ENCODE data around the gene CFAP99. TPM values are rescaled to one million over a fixed set of nuclear protein-coding genes. Genes with fewer than 3 reads are reported as not detected.

The CFAP99 gene
- total and polyA plus RNA-seq, 4 donors = 0.20 to 6.4 (median 5.9) TPM

- Histone ChIP-seq H3K27me3 (ENCODE audit: control insufficient read depth, insufficient read depth, low read length) (peaks cover 72% of the 10 kb centered on the region), H3K27ac (ENCODE audit: low read depth, low read length) (no peak overlapping the region), H3K36me3 (ENCODE audit: control insufficient read depth, insufficient read depth, low read length) (no peaks in the 10 kb centered on the region), H3K4me1 (ENCODE audit: control insufficient read depth, insufficient read depth, low read length) (peaks cover 53% of the 10 kb centered on the region), H3K4me3 (ENCODE audit: low read depth, low read length) (peak overlapping the region; percentile 10), H3K9me3 (ENCODE audit: control insufficient read depth, insufficient read depth, low read length) (no peaks in the 10 kb centered on the region)
- DNase-seq (ENCODE audit: low read depth in 4 of 6, low spot score in 6 of 6) = peak in 2 of 6 donors; percentile 23 to 32
- 2% methylated on average over 46 of the region's 55 CpGs for WGBS (ENCODE audit: insufficient coverage)
Measured at GRCh38 chr4:2416564-2417225, 2.1 kb upstream of the CFAP99 start.

GRCh38 chr4:2417226-2417764, 1.5 kb upstream of the CFAP99 start:
- under 1% methylated on average over 61 of the region's 61 CpGs for WGBS (ENCODE audit: insufficient coverage)
- peaks cover 50% of the 10 kb centered on the region for H3K4me1 ChIP-seq (ENCODE audit: control insufficient read depth, insufficient read depth, low read length)
- no peaks in the 10 kb centered on the region for H3K9me3 ChIP-seq (ENCODE audit: control insufficient read depth, insufficient read depth, low read length)
- peak in 1 of 6 donors; percentile 11 for DNase-seq (ENCODE audit: low read depth in 4 of 6, low spot score in 6 of 6)
- H3K27ac ChIP-seq (ENCODE audit: low read depth, low read length) = no peak overlapping the region
- peak overlapping the region; percentile 59 for H3K4me3 ChIP-seq (ENCODE audit: low read depth, low read length)
- peaks cover 74% of the 10 kb centered on the region for H3K27me3 ChIP-seq (ENCODE audit: control insufficient read depth, insufficient read depth, low read length)
- H3K36me3 ChIP-seq (ENCODE audit: control insufficient read depth, insufficient read depth, low read length) = no peaks in the 10 kb centered on the region

GRCh38 chr4:2417765-2418649, 748 bp upstream of the CFAP99 start, which contains the start of gene ZFYVE28:
ZFYVE28 (minus strand) TSS chr4:2418645; CDS start chr4:2418323, 322 bp downstream.
- under 1% methylated on average over 90 of the region's 90 CpGs for WGBS (ENCODE audit: insufficient coverage)
- Histone ChIP-seq H3K27me3 (ENCODE audit: control insufficient read depth, insufficient read depth, low read length) (peaks cover 68% of the 10 kb centered on the region), H3K4me1 (ENCODE audit: control insufficient read depth, insufficient read depth, low read length) (peaks cover 45% of the 10 kb centered on the region), H3K9me3 (ENCODE audit: control insufficient read depth, insufficient read depth, low read length) (no peaks in the 10 kb centered on the region), H3K27ac (ENCODE audit: low read depth, low read length) (no peak within 1 kb of the TSS), H3K36me3 (ENCODE audit: control insufficient read depth, insufficient read depth, low read length) (no peaks in the 10 kb centered on the region), H3K4me3 (ENCODE audit: low read depth, low read length) (peak within 1 kb of the TSS; percentile 59)
- peak in 2 of 6 donors; percentile 20 to 46 for DNase-seq (ENCODE audit: low read depth in 4 of 6, low spot score in 6 of 6)

GRCh38 chr4:2419814-2420213, 1.1 kb downstream of the CFAP99 start:
- Histone ChIP-seq H3K27me3 (ENCODE audit: control insufficient read depth, insufficient read depth, low read length) (peaks cover 53% of the 10 kb centered on the region), H3K27ac (ENCODE audit: low read depth, low read length) (no peak overlapping the region), H3K4me3 (ENCODE audit: low read depth, low read length) (no peak overlapping the region), H3K4me1 (ENCODE audit: control insufficient read depth, insufficient read depth, low read length) (peaks cover 44% of the 10 kb centered on the region), H3K36me3 (ENCODE audit: control insufficient read depth, insufficient read depth, low read length) (no peaks in the 10 kb centered on the region), H3K9me3 (ENCODE audit: control insufficient read depth, insufficient read depth, low read length) (no peaks in the 10 kb centered on the region)
- 70% methylated on average over 9 of the region's 9 CpGs for WGBS (ENCODE audit: insufficient coverage)
- DNase-seq (ENCODE audit: low read depth in 4 of 6, low spot score in 6 of 6) = no peak

GRCh38 chr4:2421928-2422327, 3.2 kb downstream of the CFAP99 start:
- peak in 1 of 6 donors; percentile 3 for DNase-seq (ENCODE audit: low read depth in 4 of 6, low spot score in 6 of 6)
- peaks cover 32% of the 10 kb centered on the region for H3K4me1 ChIP-seq (ENCODE audit: control insufficient read depth, insufficient read depth, low read length)
- H3K27me3 ChIP-seq (ENCODE audit: control insufficient read depth, insufficient read depth, low read length) = peaks cover 34% of the 10 kb centered on the region
- 85% methylated on average over 5 of the region's 6 CpGs for WGBS (ENCODE audit: insufficient coverage)
- H3K27ac ChIP-seq (ENCODE audit: low read depth, low read length) = no peak overlapping the region
- no peaks in the 10 kb centered on the region for H3K9me3 ChIP-seq (ENCODE audit: control insufficient read depth, insufficient read depth, low read length)
- no peak overlapping the region for H3K4me3 ChIP-seq (ENCODE audit: low read depth, low read length)
- no peaks in the 10 kb centered on the region for H3K36me3 ChIP-seq (ENCODE audit: control insufficient read depth, insufficient read depth, low read length)

GRCh38 chr4:2423066-2423465, 4.3 kb downstream of the CFAP99 start:
- Histone ChIP-seq H3K27ac (ENCODE audit: low read depth, low read length) (no peak overlapping the region), H3K4me1 (ENCODE audit: control insufficient read depth, insufficient read depth, low read length) (peaks cover 24% of the 10 kb centered on the region), H3K27me3 (ENCODE audit: control insufficient read depth, insufficient read depth, low read length) (peaks cover 26% of the 10 kb centered on the region), H3K9me3 (ENCODE audit: control insufficient read depth, insufficient read depth, low read length) (no peaks in the 10 kb centered on the region), H3K4me3 (ENCODE audit: low read depth, low read length) (no peak overlapping the region), H3K36me3 (ENCODE audit: control insufficient read depth, insufficient read depth, low read length) (peaks cover 4% of the 10 kb centered on the region)
- 66% methylated on average over 4 of the region's 4 CpGs for WGBS (ENCODE audit: insufficient coverage)
- DNase-seq (ENCODE audit: low read depth in 4 of 6, low spot score in 6 of 6) = no peak

- WGBS (ENCODE audit: insufficient coverage) = 56% methylated on average over 10 of the region's 10 CpGs
Measured at GRCh38 chr4:2423695-2424094, 4.9 kb downstream of the CFAP99 start.

GRCh38 chr4:2424581-2424980, 5.8 kb downstream of the CFAP99 start:
- DNase-seq (ENCODE audit: low read depth in 4 of 6, low spot score in 6 of 6) = no peak
- H3K4me1 ChIP-seq (ENCODE audit: control insufficient read depth, insufficient read depth, low read length) = peaks cover 20% of the 10 kb centered on the region
- H3K27me3 ChIP-seq (ENCODE audit: control insufficient read depth, insufficient read depth, low read length) = peaks cover 20% of the 10 kb centered on the region
- H3K36me3 ChIP-seq (ENCODE audit: control insufficient read depth, insufficient read depth, low read length) = peaks cover 7% of the 10 kb centered on the region
- no peak overlapping the region for H3K27ac ChIP-seq (ENCODE audit: low read depth, low read length)
- 83% methylated on average over 10 of the region's 10 CpGs for WGBS (ENCODE audit: insufficient coverage)
- H3K9me3 ChIP-seq (ENCODE audit: control insufficient read depth, insufficient read depth, low read length) = no peaks in the 10 kb centered on the region
- H3K4me3 ChIP-seq (ENCODE audit: low read depth, low read length) = no peak overlapping the region

More at GRCh38 chr4:2423695-2424094, 4.9 kb downstream of the CFAP99 start:
- peaks cover 7% of the 10 kb centered on the region for H3K36me3 ChIP-seq (ENCODE audit: control insufficient read depth, insufficient read depth, low read length)
- no peak overlapping the region for H3K4me3 ChIP-seq (ENCODE audit: low read depth, low read length)
- peaks cover 26% of the 10 kb centered on the region for H3K27me3 ChIP-seq (ENCODE audit: control insufficient read depth, insufficient read depth, low read length)
- no peaks in the 10 kb centered on the region for H3K9me3 ChIP-seq (ENCODE audit: control insufficient read depth, insufficient read depth, low read length)
- H3K27ac ChIP-seq (ENCODE audit: low read depth, low read length) = no peak overlapping the region
- DNase-seq (ENCODE audit: low read depth in 4 of 6, low spot score in 6 of 6) = no peak
- H3K4me1 ChIP-seq (ENCODE audit: control insufficient read depth, insufficient read depth, low read length) = peaks cover 24% of the 10 kb centered on the region

GRCh38 chr4:2425386-2426068, 6.8 kb downstream of the CFAP99 start:
- 94% methylated on average over 13 of the region's 13 CpGs for WGBS (ENCODE audit: insufficient coverage)
- no peak overlapping the region for H3K27ac ChIP-seq (ENCODE audit: low read depth, low read length)
- no peak for DNase-seq (ENCODE audit: low read depth in 4 of 6, low spot score in 6 of 6)
- H3K4me3 ChIP-seq (ENCODE audit: low read depth, low read length) = no peak overlapping the region
- peaks cover 10% of the 10 kb centered on the region for H3K27me3 ChIP-seq (ENCODE audit: control insufficient read depth, insufficient read depth, low read length)
- H3K9me3 ChIP-seq (ENCODE audit: control insufficient read depth, insufficient read depth, low read length) = no peaks in the 10 kb centered on the region
- H3K36me3 ChIP-seq (ENCODE audit: control insufficient read depth, insufficient read depth, low read length) = peaks cover 7% of the 10 kb centered on the region
- peaks cover 20% of the 10 kb centered on the region for H3K4me1 ChIP-seq (ENCODE audit: control insufficient read depth, insufficient read depth, low read length)

Data from spinal cord (tissue), 10 donors.